ENCODE results near the gene ANXA6.

DNA sequence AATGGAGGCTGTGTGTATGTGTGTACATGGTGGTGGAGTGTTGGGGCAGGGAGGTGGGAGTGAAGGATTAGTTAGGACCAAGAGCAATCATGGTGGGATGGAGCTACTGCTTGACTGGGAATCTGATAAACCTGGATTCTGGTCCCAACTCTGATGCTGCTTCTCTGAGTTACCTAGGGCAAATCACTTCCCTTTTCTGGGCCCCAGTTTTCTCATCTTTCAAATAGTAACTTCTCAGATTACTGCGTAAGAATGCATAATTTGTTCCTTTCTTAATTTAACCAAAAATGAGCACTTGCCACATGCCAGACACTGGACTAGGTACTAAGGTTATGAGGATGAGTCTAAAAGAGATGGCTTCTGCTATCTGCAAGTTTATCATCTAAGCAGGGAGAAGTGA lies 20.8 kb upstream of the ANXA6 start:
- TF ChIP-seq, protein P1, sequence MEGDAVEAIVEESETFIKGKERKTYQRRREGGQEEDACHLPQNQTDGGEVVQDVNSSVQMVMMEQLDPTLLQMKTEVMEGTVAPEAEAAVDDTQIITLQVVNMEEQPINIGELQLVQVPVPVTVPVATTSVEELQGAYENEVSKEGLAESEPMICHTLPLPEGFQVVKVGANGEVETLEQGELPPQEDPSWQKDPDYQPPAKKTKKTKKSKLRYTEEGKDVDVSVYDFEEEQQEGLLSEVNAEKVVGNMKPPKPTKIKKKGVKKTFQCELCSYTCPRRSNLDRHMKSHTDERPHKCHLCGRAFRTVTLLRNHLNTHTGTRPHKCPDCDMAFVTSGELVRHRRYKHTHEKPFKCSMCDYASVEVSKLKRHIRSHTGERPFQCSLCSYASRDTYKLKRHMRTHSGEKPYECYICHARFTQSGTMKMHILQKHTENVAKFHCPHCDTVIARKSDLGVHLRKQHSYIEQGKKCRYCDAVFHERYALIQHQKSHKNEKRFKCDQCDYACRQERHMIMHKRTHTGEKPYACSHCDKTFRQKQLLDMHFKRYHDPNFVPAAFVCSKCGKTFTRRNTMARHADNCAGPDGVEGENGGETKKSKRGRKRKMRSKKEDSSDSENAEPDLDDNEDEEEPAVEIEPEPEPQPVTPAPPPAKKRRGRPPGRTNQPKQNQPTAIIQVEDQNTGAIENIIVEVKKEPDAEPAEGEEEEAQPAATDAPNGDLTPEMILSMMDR (conservative IDR thresholded peaks at IDR 0.05; ENCODE audit: low read length), result no peak
- TF ChIP-seq EZH2phosphoT487 (IDR thresholded peaks at IDR 0.05; ENCODE audit: borderline replicate concordance, low read depth, low read length), result no peak

Data from OCI-LY7 (cell line).